HEK293 (cell line): ENCODE data around the gene CENPP.

Source experiments
- EGR2 ChIP-seq: fragments of 450-650 bp; formaldehyde crosslinking; IDR thresholded peaks from 2 replicates; pipeline ENCODE4 v1.5.1; 2016; ENCODE audit warnings: low read depth, missing biosample characterization, missing genetic modification characterization
- GLI2 ChIP-seq: fragments of 450-650 bp; formaldehyde crosslinking; IDR thresholded peaks from 2 replicates; pipeline ENCODE4; 2017; ENCODE audit warnings: missing biosample characterization, missing genetic modification characterization, low read depth, borderline replicate concordance
- KLF1 ChIP-seq: fragments of 450-650 bp; formaldehyde crosslinking; IDR thresholded peaks from 2 replicates; pipeline ENCODE4 v1.5.1; 2016; ENCODE audit warnings: missing biosample characterization, missing genetic modification characterization
- MYNN ChIP-seq: fragments of 450-650 bp; formaldehyde crosslinking; IDR thresholded peaks from 2 replicates; pipeline ENCODE4 v1.5.1; 2016; ENCODE audit warnings: missing biosample characterization, missing genetic modification characterization, borderline replicate concordance
- PRDM6 ChIP-seq: fragments of 450-650 bp; formaldehyde crosslinking; IDR thresholded peaks from 2 replicates; pipeline ENCODE4 v1.5.1; 2017; ENCODE audit warnings: missing biosample characterization, missing genetic modification characterization
- RBAK ChIP-seq: fragments of 450-650 bp; formaldehyde crosslinking; IDR thresholded peaks from 2 replicates; pipeline ENCODE4 v1.5.1; 2016; ENCODE audit warnings: missing biosample characterization, missing genetic modification characterization
- SETDB1 ChIP-seq: IDR thresholded peaks from one replicate; pipeline ENCODE4 v1.6.1; 2017; ENCODE audit warnings: mild to moderate bottlenecking, low read length, moderate library complexity, mixed read lengths; ENCODE audit not compliant: insufficient read length
- YY1 ChIP-seq: fragments of 450-650 bp; formaldehyde crosslinking; IDR thresholded peaks from 2 replicates; pipeline ENCODE4 v1.5.1; 2018; ENCODE audit warnings: missing biosample characterization, missing genetic modification characterization
- ZBTB10 ChIP-seq: fragments of 450-650 bp; formaldehyde crosslinking; IDR thresholded peaks from 2 replicates; pipeline ENCODE4 v1.5.1; 2016; ENCODE audit warnings: missing biosample characterization, missing genetic modification characterization
- ZBTB11 ChIP-seq: fragments of 450-650 bp; formaldehyde crosslinking; conservative IDR thresholded peaks from 2 replicates; pipeline ENCODE4 v1.5.1; 2016; ENCODE audit warnings: low read depth, missing biosample characterization, missing genetic modification characterization
- ZBTB20 ChIP-seq: fragments of 450-650 bp; formaldehyde crosslinking; IDR thresholded peaks from 2 replicates; pipeline ENCODE4 v1.5.1; 2016; ENCODE audit warnings: missing biosample characterization, missing genetic modification characterization
- ZFP41 ChIP-seq: fragments of 450-650 bp; formaldehyde crosslinking; IDR thresholded peaks from 2 replicates; pipeline ENCODE4 v1.5.1; 2016; ENCODE audit warnings: missing biosample characterization, missing genetic modification characterization, borderline replicate concordance
- ZIC2 ChIP-seq: fragments of 450-650 bp; formaldehyde crosslinking; IDR thresholded peaks from 2 replicates; pipeline ENCODE4 v1.5.1; 2016; ENCODE audit warnings: missing biosample characterization, missing genetic modification characterization
- ZNF132 ChIP-seq: fragments of 450-650 bp; formaldehyde crosslinking; IDR thresholded peaks from 2 replicates; pipeline ENCODE4 v1.5.1; 2017; ENCODE audit warnings: missing biosample characterization, missing genetic modification characterization, borderline replicate concordance
- ZNF19 ChIP-seq: fragments of 450-650 bp; formaldehyde crosslinking; IDR thresholded peaks from 2 replicates; pipeline ENCODE4; 2016; ENCODE audit warnings: missing biosample characterization, missing genetic modification characterization, low read depth
- ZNF223 ChIP-seq: fragments of 450-650 bp; formaldehyde crosslinking; IDR thresholded peaks from 2 replicates; pipeline ENCODE4 v1.5.1; 2016; ENCODE audit warnings: missing biosample characterization, missing genetic modification characterization
- ZNF24 ChIP-seq: fragments of 450-650 bp; formaldehyde crosslinking; IDR thresholded peaks from 2 replicates; pipeline ENCODE4 v1.5.1; 2016; ENCODE audit warnings: missing biosample characterization, missing genetic modification characterization
- ZNF248 ChIP-seq: fragments of 450-650 bp; formaldehyde crosslinking; IDR thresholded peaks from 2 replicates; pipeline ENCODE4 v1.5.1; 2017; ENCODE audit warnings: missing biosample characterization, missing genetic modification characterization
- ZNF280D ChIP-seq: fragments of 450-650 bp; formaldehyde crosslinking; IDR thresholded peaks from 2 replicates; pipeline ENCODE4 v1.5.1; 2016; ENCODE audit warnings: missing biosample characterization, missing genetic modification characterization
- ZNF341 ChIP-seq: fragments of 450-650 bp; formaldehyde crosslinking; IDR thresholded peaks from 2 replicates; pipeline ENCODE4; 2016; ENCODE audit warnings: low read depth, missing biosample characterization, missing genetic modification characterization
- ZNF433 ChIP-seq: fragments of 450-650 bp; formaldehyde crosslinking; IDR thresholded peaks from 2 replicates; pipeline ENCODE4 v1.5.1; 2016; ENCODE audit warnings: missing biosample characterization, missing genetic modification characterization, low read depth
- ZNF473 ChIP-seq: fragments of 450-650 bp; formaldehyde crosslinking; IDR thresholded peaks from 2 replicates; pipeline ENCODE4 v1.5.1; 2017; ENCODE audit warnings: missing biosample characterization, missing genetic modification characterization
- ZNF549 ChIP-seq: fragments of 450-650 bp; IDR thresholded peaks from 2 replicates; pipeline ENCODE4 v1.5.1; 2018; ENCODE audit warnings: missing biosample characterization, missing genetic modification characterization, mild to moderate bottlenecking, inconsistent platforms, moderate library complexity
- ZNF600 ChIP-seq: fragments of 450-650 bp; formaldehyde crosslinking; IDR thresholded peaks from 2 replicates; pipeline ENCODE4 v1.5.1; 2016; ENCODE audit warnings: missing biosample characterization, missing genetic modification characterization
- ZNF629 ChIP-seq: fragments of 450-650 bp; formaldehyde crosslinking; IDR thresholded peaks from 2 replicates; pipeline ENCODE4 v1.5.1; 2017; ENCODE audit warnings: missing biosample characterization, missing genetic modification characterization
- ZNF768 ChIP-seq: fragments of 450-650 bp; formaldehyde crosslinking; IDR thresholded peaks from 2 replicates; pipeline ENCODE4 v1.5.1; 2018; ENCODE audit warnings: missing biosample characterization, mild to moderate bottlenecking, missing genetic modification characterization
- ZNF792 ChIP-seq: fragments of 450-650 bp; formaldehyde crosslinking; IDR thresholded peaks from 2 replicates; pipeline ENCODE4 v1.5.1; 2016; ENCODE audit warnings: missing biosample characterization, missing genetic modification characterization

CENPP gene

GRCh38 chr9:92325269-92325990 is at the start of gene CENPP, which contains the start of gene NOL8 (continued):
- TF ChIP-seq ZBTB11 (tag by site-specific recombination) (peak; percentile 100), ZNF248 (tag by site-specific recombination) (no peak), ZNF792 (tag by site-specific recombination) (0 out of 2 replicates have a peak, but pooled peaks have one; percentile 17), EGR2 (tag by site-specific recombination) (peak; percentile 83), ZNF549 (no peak), ZNF473 (tag by site-specific recombination) (no peak), ZNF19 (tag by site-specific recombination) (no peak), GLI2 (no peak), ZNF600 (no peak), ZNF433 (no peak), ZNF768 (no peak), ZNF280D (tag by site-specific recombination) (peak; percentile 79; the same call in 1 of the 2 replicates), ZBTB20 (no peak), ZNF24 (peak; percentile 94), ZNF629 (peak; percentile 88), SETDB1 (peak; percentile 43), ZFP41 (tag by site-specific recombination) (no peak; the same call in 1 of the 2 replicates), MYNN (tag by site-specific recombination) (peak; percentile 89), ZIC2 (tag by site-specific recombination) (no peak), PRDM6 (tag by site-specific recombination) (peak; percentile 29; the same call in 1 of the 2 replicates), ZNF132 (no peak), RBAK (tag by site-specific recombination) (no peak), ZNF223 (tag by site-specific recombination) (no peak), ZNF341 (tag by site-specific recombination) (no peak), ZBTB10 (tag by site-specific recombination) (peak; percentile 83), KLF1 (tag by site-specific recombination) (peak; percentile 36; the same call in 1 of the 2 replicates), YY1 (peak; percentile 70)
